SK-N-SH (cell line): ENCODE data around the gene GMPR2.

Experiments
- EP300 ChIP-seq, 2 experiments: IDR thresholded peaks; 2 replicates each; pipeline versions ENCODE4 v1.4.0 to v1.6.1; 2012; ENCODE audit warnings: borderline replicate concordance in 1 of 2, low read depth in 1 of 2, low read length in 1 of 2
- NFIC ChIP-seq: IDR thresholded peaks from 2 replicates; pipeline ENCODE4 v1.4.0; 2012; ENCODE audit warnings: borderline replicate concordance
- NRF1 ChIP-seq: IDR thresholded peaks from 2 replicates; pipeline ENCODE4 v1.6.1; 2012; ENCODE audit warnings: low read depth, mild to moderate bottlenecking, low read length
- RAD21 ChIP-seq: IDR thresholded peaks from 2 replicates; pipeline ENCODE4 v1.6.1; 2012; ENCODE audit warnings: mild to moderate bottlenecking, low read length
- TF ChIP-seq, protein P1 (sequence below): fragments of 200-600 bp; sonication (generic); IDR thresholded peaks from 2 replicates; pipeline ENCODE4 v1.6.1; 2017; ENCODE audit warnings: antibody characterized with exemption, mild to moderate bottlenecking, moderate library complexity

- TF ChIP-seq RAD21 (no peak), EP300 (IDR thresholded peaks at IDR 0.05; ENCODE audit: borderline replicate concordance in 1 of 2, low read depth in 1 of 2, low read length in 1 of 2) (no peak), NRF1 (no peak), NFIC (no peak)
- TF ChIP-seq, protein P1, sequence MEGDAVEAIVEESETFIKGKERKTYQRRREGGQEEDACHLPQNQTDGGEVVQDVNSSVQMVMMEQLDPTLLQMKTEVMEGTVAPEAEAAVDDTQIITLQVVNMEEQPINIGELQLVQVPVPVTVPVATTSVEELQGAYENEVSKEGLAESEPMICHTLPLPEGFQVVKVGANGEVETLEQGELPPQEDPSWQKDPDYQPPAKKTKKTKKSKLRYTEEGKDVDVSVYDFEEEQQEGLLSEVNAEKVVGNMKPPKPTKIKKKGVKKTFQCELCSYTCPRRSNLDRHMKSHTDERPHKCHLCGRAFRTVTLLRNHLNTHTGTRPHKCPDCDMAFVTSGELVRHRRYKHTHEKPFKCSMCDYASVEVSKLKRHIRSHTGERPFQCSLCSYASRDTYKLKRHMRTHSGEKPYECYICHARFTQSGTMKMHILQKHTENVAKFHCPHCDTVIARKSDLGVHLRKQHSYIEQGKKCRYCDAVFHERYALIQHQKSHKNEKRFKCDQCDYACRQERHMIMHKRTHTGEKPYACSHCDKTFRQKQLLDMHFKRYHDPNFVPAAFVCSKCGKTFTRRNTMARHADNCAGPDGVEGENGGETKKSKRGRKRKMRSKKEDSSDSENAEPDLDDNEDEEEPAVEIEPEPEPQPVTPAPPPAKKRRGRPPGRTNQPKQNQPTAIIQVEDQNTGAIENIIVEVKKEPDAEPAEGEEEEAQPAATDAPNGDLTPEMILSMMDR = no peak
These were observed 16.7 kb downstream of the GMPR2 start for GRCh38 chr14:24249230-24250021.
